Gastrocnemius medialis (tissue), 4 donors: ENCODE results near the gene USP21. TPM values are rescaled to one million over a fixed set of nuclear protein-coding genes. Genes with fewer than 3 reads are reported as not detected.

ENCODE experiments used
- ATAC-seq, 2 donors: fragments of 150-250 bp; one replicate each; pipeline ENCODE4 v1.9.1; 2016
- DNase-seq, 2 donors: peaks; one replicate each; pipeline ENCODE4 v3.0.0-alpha.2; 2019
- H3K27ac ChIP-seq, 4 donors: fragments of 200-600 bp; sonication (generic); 1 replicate in 1 of 4; 2 replicates in 3 of 4; pipeline ENCODE4 v1.5.1; 2016 to 2018; ENCODE audit warnings: mild to moderate bottlenecking in 2 of 4, moderate library complexity in 1 of 4
- H3K27me3 ChIP-seq, 3 donors: fragments of 200-600 bp; sonication (generic) in 2 of 3; 1 replicate in 1 of 3; 2 replicates in 2 of 3; pipeline versions ENCODE4 v1.5.1 to v1.6.0; 2016 to 2019; ENCODE audit warnings: mild to moderate bottlenecking in 1 of 3, moderate library complexity in 1 of 3
- H3K36me3 ChIP-seq, 2 donors: fragments of 200-600 bp; sonication (generic) in 1 of 2; one replicate each; pipeline ENCODE4 v1.5.1; 2017 to 2018
- H3K4me1 ChIP-seq, 2 donors: fragments of 200-600 bp; sonication (generic) in 1 of 2; one replicate each; pipeline ENCODE4 v1.5.1; 2016 to 2017; ENCODE audit warnings: mild to moderate bottlenecking in 2 of 2
- H3K4me3 ChIP-seq, 4 donors: fragments of 200-600 bp; sonication (generic) in 3 of 4; 1 replicate in 1 of 4; 2 replicates in 3 of 4; pipeline ENCODE4 v1.5.1; 2016 to 2019; ENCODE audit warnings: mild to moderate bottlenecking in 2 of 4
- H3K9me3 ChIP-seq, 3 donors: fragments of 200-600 bp; sonication (generic) in 2 of 3; 1 replicate in 1 of 3; 2 replicates in 2 of 3; pipeline ENCODE4 v1.5.1; 2016 to 2019
- POLR2A ChIP-seq, 2 donors: fragments of 450-650 bp; IDR thresholded peaks; one replicate each; pipeline ENCODE4 v1.6.1; 2017; ENCODE audit warnings: antibody characterized with exemption in 2 of 2, mild to moderate bottlenecking in 2 of 2, moderate library complexity in 2 of 2
- in situ Hi-C, 4 donors: fragments of 200-750 bp; cut with MboI; loops; one replicate each; pipeline versions ENCODE4 v1.15.0 to v1.8.0; 2017; ENCODE audit warnings: low sequenced_read_pairs in 4 of 4
- intact Hi-C: fragments of 100-400 bp; cut with DNase I; formaldehyde crosslinking; loops from one replicate; pipeline ENCODE4 v1.15.1; 2023; ENCODE audit warnings: low total_unique reads
- total RNA-seq, 4 donors: library from RNA; depleted of rRNA; stranded (reverse); fragments of >200 nt; gene quantifications; one replicate each; pipeline versions ENCODE4 v1.1.0 to v1.2.3, GENCODE V29; 2016
- TF ChIP-seq, protein P1 (sequence below), 5 experiments: fragments of 450-650 bp in 3 of 5; fragments of 200-600 bp in 2 of 5; sonication (generic) in 2 of 5; IDR thresholded peaks in 4 of 5; conservative IDR thresholded peaks in 1 of 5; 1 replicate in 4 of 5; 2 replicates in 1 of 5; pipeline ENCODE4 v1.5.1; 2016 to 2019; ENCODE audit warnings: antibody characterized with exemption in 5 of 5, mild to moderate bottlenecking in 3 of 5, moderate library complexity in 3 of 5

Gene USP21
- total RNA-seq, 4 donors from 2014 or later = 16.5 to 20.8 (median 18.0) TPM

- peak; percentile 75 to 82 for ATAC-seq
- H3K9me3 ChIP-seq = no peaks in the 10 kb centered on the region
- H3K36me3 ChIP-seq = no peaks in the 10 kb centered on the region
- H3K4me3 ChIP-seq = no peak overlapping the region
- intact Hi-C loops = loop anchor here (2.0 kb wide), 1 partner anchor 32 kb away; no protein-coding TSS in a partner anchor
- DNase-seq = peak in 1 of 2 donors; percentile 57
- in situ Hi-C loops = loop anchor here in 2 of 4 donors (10.0 to 25.0 kb wide), 2 partner anchors 192 to 570 kb away; partner anchors contain the start of gene ATF6 (in 1 of the 2)
- TF ChIP-seq, protein P1, sequence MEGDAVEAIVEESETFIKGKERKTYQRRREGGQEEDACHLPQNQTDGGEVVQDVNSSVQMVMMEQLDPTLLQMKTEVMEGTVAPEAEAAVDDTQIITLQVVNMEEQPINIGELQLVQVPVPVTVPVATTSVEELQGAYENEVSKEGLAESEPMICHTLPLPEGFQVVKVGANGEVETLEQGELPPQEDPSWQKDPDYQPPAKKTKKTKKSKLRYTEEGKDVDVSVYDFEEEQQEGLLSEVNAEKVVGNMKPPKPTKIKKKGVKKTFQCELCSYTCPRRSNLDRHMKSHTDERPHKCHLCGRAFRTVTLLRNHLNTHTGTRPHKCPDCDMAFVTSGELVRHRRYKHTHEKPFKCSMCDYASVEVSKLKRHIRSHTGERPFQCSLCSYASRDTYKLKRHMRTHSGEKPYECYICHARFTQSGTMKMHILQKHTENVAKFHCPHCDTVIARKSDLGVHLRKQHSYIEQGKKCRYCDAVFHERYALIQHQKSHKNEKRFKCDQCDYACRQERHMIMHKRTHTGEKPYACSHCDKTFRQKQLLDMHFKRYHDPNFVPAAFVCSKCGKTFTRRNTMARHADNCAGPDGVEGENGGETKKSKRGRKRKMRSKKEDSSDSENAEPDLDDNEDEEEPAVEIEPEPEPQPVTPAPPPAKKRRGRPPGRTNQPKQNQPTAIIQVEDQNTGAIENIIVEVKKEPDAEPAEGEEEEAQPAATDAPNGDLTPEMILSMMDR (IDR thresholded peaks at IDR 0.05 in 4 of 5, conservative IDR thresholded peaks at IDR 0.05 in 1 of 5) = peak; percentile 71 to 89 (median 75)
- no peak for TF ChIP-seq POLR2A (IDR thresholded peaks at IDR 0.05)
- no peaks in the 10 kb centered on the region for H3K27me3 ChIP-seq
- peak overlapping the region in 3 of 4 donors; percentile 54 to 94 (median 58) for H3K27ac ChIP-seq
- peaks cover 9% of the 10 kb centered on the region in 2 donors for H3K4me1 ChIP-seq
Observed at GRCh38 chr1:161192476-161193465, 33.5 kb downstream of the USP21 start.

GRCh38 chr1:161193561-161194235 lies 34.4 kb downstream of the USP21 start:
- in situ Hi-C loops = loop anchor here in 2 of 4 donors (10.0 to 25.0 kb wide), 2 partner anchors 191 to 569 kb away; partner anchors contain the start of gene ATF6 (in 1 of the 2)
- DNase-seq (peak in 1 of 2 donors; percentile 77), ATAC-seq (peak; percentile 30 to 50)
- peak overlapping the region; percentile 37 to 94 (median 56) for H3K27ac ChIP-seq
- H3K27me3 ChIP-seq = no peaks in the 10 kb centered on the region
- H3K4me3 ChIP-seq = peak overlapping the region in 2 of 4 donors; percentile 9 to 23
- no peaks in the 10 kb centered on the region for H3K9me3 ChIP-seq
- no peaks in the 10 kb centered on the region for H3K36me3 ChIP-seq
- peaks cover 18% of the 10 kb centered on the region in 2 donors for H3K4me1 ChIP-seq
- TF ChIP-seq, protein P1 (IDR thresholded peaks at IDR 0.05 in 4 of 5, conservative IDR thresholded peaks at IDR 0.05 in 1 of 5) = peak in 4 of 5 experiments; percentile 23 to 44 (median 32)
- no peak for TF ChIP-seq POLR2A (IDR thresholded peaks at IDR 0.05)
- intact Hi-C loops = loop anchor here (2.0 kb wide), 1 partner anchor 31 kb away; no protein-coding TSS in a partner anchor

DNA sequence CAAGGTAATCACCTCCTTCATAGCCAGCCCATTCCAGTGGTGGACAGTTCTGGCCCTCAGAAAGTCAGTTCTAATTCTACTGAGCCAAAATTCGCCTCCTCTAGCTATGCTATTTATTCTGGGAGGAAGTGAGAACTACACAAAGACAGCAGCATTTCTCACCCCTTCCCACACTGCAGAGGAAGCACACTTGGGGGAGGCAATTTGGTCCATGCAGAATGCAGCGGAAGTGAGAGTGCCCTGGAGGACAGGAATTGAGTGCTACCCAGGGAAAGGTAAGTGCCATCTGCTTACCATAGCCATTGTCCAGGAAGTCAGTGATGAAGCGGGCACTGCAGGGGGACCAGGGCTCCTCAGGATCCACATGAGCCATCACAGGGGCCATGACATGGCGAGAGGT lies 35.9 kb downstream of the USP21 start:
- H3K4me1 ChIP-seq = peaks cover 28 to 30% of the 10 kb centered on the region in 2 donors
- DNase-seq (no peak), ATAC-seq (no peak)
- no peaks in the 10 kb centered on the region for H3K9me3 ChIP-seq
- peak overlapping the region in 2 of 4 donors; percentile 43 to 55 for H3K4me3 ChIP-seq
- intact Hi-C loops = no loop called here
- H3K27ac ChIP-seq = peak overlapping the region in 2 of 4 donors; percentile 58 to 94
- H3K36me3 ChIP-seq = no peaks in the 10 kb centered on the region
- in situ Hi-C loops = loop anchor here in 2 of 4 donors (10.0 to 25.0 kb wide), 2 partner anchors 190 to 567 kb away; partner anchors contain the start of gene ATF6 (in 1 of the 2)
- TF ChIP-seq, protein P1 (IDR thresholded peaks at IDR 0.05 in 4 of 5, conservative IDR thresholded peaks at IDR 0.05 in 1 of 5) = no peak
- no peak for TF ChIP-seq POLR2A (IDR thresholded peaks at IDR 0.05)
- H3K27me3 ChIP-seq = no peaks in the 10 kb centered on the region

DNA sequence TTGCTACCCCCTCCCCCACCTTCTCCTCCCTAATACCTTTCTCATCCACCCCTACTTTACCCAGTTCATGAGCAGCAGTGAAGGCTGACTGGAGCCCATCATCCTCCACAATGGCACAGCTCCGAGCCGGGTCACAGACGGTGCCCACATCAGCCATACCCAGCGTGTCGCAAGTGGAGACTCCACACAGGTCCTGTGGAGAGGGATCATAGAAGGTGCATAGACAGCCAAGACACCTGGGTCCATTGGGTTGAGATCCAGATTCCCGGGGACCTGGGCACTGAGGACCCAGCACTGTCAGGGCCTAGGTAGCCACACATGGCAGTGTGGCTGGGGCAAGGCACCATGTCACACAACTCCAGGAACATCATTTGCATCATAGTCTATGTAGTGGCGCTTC lies 36.8 kb downstream of the USP21 start:
- TF ChIP-seq, protein P1 (IDR thresholded peaks at IDR 0.05 in 4 of 5, conservative IDR thresholded peaks at IDR 0.05 in 1 of 5) = no peak
- TF ChIP-seq POLR2A (IDR thresholded peaks at IDR 0.05) = no peak
- in situ Hi-C loops (loop anchor here in 2 of 4 donors (10.0 to 25.0 kb wide), 2 partner anchors 189 to 566 kb away; partner anchors contain the start of gene ATF6 (in 1 of the 2)), intact Hi-C loops (no loop called here)
- no peak for DNase-seq
- Histone ChIP-seq H3K4me1 (peaks cover 37 to 39% of the 10 kb centered on the region in 2 donors), H3K9me3 (no peaks in the 10 kb centered on the region), H3K4me3 (peak overlapping the region in 2 of 4 donors; percentile 43 to 55), H3K27me3 (no peaks in the 10 kb centered on the region), H3K36me3 (no peaks in the 10 kb centered on the region), H3K27ac (peak overlapping the region; percentile 94 to 99 (median 98))
- no peak for ATAC-seq
